HG03060 (cell line): ENCODE results near the gene DIS3L2.
"Not testable (repeated sequence)": the region's sequence is repeated elsewhere in the genome, so short reads cannot be mapped to it uniquely, and the experiment has no call there.

Source experiments
- ATAC-seq: cut with Tn5 transposase; IDR thresholded peaks from one replicate; pipeline ENCODE4 v1.9.1; 2021; ENCODE audit warnings: low read depth, moderate number of reproducible peaks; ENCODE audit not compliant: unreplicated experiment

The DIS3L2 gene

DNA sequence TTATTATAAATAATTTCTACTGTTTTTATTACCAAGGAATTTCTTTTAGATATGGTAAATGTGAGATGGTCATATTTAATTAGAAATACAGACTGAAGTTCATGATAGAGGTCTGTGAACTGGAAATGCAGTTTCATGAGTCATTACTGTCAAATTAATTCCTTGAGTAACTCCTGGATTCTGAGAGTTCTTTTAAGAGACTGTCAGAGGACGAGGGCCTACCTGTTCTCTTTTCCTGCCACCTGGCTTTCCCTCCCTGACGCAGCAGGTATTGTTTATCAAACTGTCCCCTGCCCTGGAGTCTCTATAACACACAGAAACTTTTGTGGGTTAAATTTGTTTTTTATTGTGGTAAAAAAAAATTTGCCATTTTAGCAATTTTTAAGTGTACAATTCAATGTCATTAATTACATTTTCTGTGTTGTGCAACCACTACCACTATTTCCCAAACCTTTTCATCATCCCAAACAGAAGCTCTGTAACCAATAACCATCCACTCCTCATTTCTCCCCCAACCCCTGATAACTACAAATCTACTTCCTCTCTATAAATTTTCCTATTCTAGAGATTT, 142.6 kb downstream of the DIS3L2 start:
- no peak for ATAC-seq

DNA sequence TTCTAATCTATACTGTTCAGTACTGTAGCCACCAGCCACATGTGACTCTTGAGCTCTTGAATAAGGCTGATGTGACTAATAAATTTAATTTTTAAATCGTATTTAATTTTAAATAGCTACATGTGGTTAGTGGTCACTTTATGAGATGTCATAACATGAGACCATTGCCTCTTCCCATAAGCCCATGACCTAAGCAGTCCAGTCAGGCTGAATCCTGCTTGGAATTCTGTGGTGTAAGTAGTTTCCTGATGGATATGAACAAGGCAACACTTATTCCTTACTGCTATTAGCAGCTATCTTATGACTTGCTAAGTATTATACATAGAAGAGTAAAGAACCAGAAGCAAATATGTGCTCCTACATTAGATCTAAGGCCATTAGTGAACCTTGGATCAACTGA, 150.0 kb downstream of the DIS3L2 start:
- ATAC-seq: no peak

DNA sequence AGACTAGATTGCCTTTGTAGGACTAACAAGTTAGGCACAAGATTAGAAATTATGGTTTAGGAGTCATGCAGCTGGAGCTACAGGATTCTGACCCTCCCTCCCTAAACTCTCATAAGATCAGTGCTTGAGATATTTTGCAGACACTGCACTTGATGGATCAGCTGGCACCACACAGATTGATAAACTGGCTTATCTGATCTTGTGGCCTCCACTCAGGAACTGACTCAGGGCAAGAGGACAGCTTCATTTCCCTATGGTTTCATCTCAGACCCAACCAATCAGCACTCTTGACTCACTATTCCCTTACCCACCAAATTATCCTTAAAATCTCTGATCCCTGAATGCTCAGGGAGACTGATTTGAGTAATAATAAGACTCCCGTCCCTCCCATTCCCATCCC, 152.3 kb downstream of the DIS3L2 start:
- ATAC-seq: no peak

DNA sequence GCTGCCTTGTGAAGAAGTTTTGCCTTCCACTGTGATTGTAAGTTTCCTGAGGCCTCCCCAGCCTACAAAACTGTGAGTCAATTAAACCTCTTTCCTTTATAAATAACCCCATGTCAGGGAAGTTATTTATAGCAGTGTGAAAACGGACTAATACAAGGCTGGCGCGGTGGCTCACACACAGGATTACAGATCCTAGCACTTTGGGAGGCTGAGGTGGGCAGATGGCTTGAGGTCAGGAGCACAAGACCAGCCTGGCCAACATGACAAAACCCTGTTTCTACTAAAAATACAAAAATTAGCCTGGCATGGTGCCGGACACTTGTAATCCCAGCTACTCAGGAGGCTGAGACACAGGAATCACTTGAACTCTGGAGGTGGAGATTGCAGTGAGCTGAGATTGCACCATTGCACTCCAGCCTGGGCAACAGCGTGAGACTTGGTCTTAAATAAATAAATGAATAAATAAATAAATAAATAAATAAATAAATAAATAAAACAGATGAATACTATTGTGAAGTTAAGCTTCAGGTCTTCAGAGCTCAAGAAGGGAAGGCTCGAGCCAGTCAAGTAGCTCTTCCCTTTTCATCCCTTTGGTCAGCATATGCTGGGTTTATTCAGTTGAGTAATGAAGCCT, 154.3 kb downstream of the DIS3L2 start:
- not testable (repeated sequence) for ATAC-seq

DNA sequence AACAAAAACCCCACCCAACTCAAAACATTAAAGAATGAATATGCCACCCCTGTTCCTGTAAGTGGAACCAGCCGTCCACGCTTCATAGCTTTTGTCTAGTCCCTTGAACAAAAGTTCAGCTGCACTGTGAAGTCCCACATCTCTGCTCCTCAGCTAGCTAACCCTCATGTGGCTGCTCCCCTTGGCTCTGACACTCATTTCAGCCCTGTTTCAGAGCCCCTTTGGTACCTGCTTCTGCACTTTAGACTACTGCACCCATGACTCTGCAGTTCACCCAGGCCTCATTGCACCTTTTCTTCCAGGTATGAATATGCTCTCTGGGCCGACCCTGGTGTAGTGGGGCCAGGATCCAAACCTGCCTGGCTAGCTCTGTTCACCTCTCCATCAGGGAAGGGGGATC, 155.3 kb downstream of the DIS3L2 start:
- no peak for ATAC-seq

DNA sequence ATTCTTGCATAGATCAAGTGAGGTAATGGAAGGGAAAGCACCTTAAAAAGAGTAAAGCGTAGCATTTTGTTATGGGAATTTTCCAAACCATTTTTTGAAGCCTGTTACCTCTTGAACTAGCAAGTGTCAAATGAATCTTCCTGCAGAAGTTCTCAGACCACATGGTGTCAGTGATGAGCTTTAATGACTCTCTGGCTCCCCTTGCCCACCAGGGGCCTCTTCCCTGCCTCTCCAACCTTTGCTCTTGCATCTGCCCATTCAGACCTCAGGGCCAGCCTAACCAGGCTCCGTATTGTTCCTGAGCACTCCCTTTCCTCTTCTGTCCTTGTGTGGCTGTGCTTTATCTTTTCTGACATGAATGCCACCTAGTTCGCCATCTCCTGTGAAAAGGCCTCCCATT, 155.9 kb downstream of the DIS3L2 start:
- ATAC-seq: no peak

DNA sequence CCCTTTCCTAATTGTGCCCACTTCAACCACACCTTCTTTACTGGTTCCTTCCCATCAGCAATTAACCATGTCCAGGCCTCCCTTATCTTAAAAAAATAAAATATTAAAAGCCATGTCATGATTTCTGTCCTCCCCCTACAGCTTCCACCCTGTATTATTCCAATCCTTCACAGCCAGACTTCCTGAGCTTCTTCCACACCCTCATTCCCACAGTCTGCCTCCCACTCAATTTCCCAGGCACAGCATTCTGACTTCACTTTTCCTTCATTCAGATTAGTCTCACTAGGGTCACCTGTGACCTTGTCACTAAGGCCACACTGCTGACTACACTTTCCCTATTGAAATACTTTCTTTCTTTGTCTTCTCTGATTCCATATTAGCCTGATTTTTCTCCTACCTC, 159.4 kb downstream of the DIS3L2 start:
- no peak for ATAC-seq

DNA sequence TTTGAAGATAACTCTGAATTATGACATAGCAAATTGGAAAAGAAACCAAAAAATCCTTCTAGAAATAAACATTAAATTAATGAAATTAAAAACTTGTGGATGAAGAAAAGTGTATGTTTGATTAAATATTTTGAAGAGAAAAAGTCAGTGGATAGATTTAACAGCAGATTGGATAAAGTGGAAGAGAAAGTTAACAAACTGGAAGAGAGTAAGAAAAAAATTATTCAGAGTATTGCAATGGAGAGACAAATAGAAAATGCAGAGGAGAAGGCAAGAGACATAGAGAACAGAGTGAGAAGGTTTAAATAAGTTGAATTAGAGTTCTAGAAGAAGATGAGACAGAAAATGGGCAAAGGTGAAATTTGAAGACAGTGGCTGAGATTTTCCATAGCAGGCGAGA, 162.8 kb downstream of the DIS3L2 start:
- ATAC-seq: no peak

DNA sequence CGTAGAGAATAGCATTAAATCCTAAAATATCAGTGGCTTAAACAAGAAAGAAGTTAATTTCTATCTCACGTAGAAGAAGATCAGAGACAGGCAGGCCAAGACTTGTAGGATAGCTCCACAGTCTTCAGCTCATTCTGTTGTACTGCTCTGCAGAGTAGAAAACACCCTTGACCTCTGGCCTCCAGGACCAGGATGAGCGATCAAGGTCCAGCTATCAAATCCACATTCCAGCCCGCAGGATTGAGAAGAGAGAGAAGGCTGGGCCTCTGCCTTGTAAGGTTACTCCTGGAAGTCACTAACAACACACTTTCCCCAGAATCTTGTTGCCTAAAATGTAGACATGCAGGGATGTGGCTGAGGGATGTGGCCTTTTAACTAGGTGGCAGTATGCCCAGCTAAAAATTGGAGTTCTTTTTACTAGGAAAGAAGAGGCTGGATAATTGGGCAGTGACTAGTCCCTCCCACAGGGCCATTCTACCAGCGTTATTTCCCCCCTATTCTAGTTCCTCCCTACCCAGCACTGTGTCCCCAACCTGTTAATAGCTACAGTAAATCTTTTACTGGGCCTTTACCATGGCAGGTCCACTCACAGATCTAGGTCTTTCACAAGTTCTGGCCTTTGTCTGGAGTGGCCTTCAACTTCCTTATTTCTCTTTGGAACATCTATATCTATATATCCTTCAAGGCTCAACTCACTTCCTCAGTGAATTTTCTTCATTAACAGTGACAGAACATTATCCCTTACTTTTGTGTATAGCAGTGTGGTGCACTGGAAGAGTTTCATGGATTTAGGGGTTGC, 165.0 kb downstream of the DIS3L2 start:
- no peak for ATAC-seq

DNA sequence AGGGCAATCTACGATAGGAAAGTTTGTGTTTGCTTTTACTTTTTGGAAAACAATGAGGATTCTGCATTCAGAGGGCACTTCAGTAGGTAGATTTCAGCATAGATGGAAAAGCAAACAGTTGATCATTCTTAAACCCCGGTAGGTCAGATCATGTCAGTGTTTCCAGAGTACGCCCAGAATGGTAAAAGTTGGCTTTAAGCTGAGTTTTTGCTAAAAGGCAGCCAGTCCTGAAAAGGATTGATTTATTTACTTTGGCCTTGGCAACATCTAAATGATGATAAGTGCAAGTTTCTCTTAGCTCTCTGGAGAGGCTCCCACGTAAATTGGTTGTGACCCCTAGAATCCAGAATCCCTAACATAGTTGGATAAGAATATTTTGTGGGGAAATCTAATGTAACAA, 168.0 kb downstream of the DIS3L2 start:
- ATAC-seq: no peak

DNA sequence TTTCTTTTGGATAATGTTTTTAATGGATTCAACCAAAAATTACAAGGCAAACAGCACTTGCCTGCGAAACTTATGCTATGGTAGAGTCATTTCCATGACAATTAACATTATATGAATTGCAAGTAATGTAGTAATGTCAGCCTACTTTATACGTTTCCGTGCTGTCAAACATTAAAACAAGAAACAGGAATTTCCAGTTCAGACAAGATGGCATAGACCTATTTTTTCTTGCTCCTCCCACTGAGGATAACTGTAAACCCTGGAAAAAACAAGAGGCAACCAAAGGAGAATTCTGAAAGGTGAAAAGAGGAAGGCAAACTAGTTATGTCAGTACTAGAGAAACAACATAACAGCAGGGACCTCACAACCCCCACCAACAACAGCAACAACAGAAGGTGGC, 170.7 kb downstream of the DIS3L2 start:
- no peak for ATAC-seq

DNA sequence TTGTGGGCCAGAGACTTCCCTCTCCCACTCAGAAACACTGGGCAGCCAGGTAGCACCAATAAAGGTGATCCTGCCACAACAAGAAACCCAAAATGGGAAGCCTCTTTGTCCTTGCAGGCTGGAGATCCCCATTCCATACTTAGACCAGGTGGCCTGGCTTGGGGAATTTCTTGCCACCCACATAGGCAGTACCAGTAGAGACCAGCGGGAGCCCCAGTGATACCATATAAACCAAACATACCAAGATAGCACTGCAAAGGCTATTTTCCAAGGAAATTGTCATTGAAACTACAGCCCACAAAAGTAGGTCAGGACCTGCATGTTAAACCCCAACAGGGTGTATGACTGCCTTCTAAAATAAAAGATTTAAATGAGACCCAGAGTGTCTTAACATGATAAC, 171.6 kb downstream of the DIS3L2 start:
- ATAC-seq: no peak

DNA sequence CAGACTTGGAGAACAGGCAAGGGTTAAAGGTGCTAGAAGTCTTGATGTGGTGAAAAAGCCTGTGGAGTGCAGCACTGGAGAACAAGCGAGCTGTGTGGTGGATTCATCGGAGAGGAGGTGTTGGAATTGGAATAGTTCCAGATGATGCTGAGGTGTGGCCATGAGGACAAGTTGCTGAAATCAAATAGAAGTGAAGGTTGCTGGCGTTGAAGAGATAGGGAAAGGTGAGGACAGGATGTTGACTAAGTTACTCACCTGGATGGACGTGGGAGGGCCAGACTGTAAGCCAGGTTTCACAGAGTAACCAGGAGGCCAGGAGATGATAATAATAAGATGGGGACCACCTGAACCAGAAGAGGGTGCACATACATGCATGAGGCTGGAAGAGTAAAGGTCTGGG, 173.4 kb downstream of the DIS3L2 start:
- ATAC-seq: no peak

DNA sequence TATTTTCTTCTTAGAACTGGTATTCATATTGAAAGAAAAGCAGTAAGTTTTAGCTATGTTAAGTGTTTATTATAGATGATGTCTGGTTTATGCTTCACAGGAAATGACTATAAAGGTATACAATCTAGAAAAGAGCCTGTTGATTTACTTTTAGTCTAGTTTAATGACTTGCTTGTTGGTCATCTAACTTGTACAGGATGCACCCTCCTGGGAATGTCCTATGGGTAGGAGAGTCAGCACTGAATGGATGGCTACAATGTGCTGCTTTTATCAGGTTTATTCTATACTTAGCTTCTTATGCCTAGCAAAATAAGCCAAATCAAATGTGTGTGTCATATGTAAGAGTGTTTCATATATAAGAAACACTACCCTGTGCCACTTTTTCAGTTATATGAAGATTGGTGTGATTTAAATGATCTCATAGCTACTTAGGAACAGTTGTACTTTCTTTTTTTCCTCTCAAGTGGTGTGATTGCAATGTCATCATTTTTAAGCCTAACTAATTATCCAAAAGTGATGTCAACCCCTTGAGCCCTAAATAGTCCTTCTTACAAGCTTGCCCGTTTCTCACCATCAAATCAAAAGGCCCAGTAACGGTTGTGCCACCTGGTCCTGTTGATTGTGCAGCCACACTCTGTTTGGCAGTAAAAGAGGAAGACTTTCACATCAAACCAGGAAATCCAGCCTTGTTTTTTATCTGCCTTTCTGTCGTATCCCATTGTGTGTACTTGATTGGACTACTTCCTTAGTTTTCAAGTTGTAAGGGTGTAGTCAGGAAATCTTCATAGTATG, 176.0 kb downstream of the DIS3L2 start:
- no peak for ATAC-seq

DNA sequence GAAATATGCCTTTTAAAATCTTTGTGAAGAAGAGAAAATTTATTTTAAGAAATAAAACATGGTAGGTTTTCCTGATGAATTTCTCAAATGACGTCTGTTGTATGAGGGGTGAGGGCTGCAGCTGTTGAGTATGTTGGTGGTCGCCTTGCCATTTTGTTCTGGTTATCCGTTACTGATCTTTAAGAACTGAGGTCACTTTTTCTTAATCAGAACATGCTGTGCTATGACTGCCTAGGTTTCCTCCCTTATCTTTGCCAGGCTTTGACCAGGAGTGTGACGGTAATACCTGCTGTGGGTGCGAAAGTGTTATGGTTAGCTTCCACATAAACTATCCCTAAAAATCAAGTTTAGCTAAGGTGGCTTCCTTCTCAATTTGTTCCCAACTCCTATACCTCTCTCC, 176.9 kb downstream of the DIS3L2 start:
- no peak for ATAC-seq

DNA sequence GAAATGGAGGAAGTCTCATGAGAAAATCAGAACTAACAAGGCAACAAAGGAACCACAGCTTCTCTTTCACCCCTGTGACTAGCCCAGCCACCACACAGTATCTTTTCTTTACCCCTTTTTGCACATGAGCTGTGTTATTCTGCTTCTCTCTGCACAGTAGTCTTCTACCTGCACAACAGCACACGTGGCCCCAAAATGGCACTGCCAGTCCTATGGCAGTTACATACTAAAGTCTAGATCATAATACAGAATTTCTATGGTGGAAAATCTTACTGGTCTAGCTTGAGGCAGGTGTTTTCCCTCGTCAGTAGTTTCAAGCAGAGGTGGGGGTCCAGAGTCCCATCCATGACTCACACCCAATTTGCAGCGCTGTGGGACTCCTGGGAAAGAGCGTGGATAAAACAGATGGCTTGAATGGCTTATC, 177.7 kb downstream of the DIS3L2 start:
- ATAC-seq: no peak

DNA sequence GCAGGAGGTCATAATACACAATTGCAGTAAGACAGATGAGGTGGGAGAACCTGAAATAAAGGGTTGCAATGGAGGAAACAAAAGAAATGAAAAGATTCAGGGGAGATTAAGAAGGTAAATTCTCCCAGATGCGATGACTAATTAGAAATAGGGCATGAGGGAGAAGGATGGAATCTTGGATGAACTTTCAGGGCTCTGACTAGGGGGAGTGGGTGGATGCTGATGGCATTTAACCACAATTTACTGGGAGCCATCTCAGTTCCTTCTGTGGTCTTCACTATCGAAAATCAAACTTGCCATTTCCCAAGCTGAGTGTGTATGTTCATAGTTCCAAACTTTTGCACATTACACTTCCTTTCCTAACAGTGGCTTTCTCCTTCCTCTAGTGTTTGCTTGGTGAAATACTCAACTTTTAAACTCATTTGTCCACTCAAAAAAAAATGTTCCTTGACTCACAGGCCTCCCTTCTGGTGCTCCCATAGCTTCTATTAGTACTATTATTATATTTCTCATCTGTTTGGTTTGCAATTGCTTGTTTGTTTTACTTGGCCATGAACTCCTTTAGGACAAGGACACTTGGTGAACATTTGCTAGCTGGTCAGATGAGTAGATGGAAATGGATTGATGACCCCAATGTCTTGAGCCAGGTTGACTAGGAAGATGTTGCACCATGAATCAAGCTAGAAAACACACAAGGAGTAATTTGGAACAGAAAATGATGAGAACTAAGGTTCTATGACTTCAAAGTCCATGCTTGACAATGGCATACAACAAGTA, 178.5 kb downstream of the DIS3L2 start:
- ATAC-seq: no peak

DNA sequence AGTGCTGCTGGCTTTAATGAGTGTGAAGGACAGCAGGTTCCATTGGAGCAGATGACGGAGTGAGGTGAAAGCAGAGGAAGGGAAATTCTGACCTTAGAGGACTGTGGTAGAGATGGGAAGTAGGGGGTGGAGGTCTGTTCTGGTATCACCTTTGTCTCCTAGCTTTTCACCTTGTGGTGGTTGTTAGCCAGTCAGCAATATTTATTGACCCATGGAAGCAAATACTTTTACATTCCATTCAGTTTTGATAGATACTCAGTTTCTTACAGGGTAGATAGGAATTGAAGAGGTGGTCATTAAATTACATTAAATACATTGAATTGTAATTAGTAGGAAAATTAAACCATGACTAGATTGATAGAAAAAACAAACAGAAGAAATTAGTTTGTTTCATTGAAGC, 180.1 kb downstream of the DIS3L2 start:
- no peak for ATAC-seq

DNA sequence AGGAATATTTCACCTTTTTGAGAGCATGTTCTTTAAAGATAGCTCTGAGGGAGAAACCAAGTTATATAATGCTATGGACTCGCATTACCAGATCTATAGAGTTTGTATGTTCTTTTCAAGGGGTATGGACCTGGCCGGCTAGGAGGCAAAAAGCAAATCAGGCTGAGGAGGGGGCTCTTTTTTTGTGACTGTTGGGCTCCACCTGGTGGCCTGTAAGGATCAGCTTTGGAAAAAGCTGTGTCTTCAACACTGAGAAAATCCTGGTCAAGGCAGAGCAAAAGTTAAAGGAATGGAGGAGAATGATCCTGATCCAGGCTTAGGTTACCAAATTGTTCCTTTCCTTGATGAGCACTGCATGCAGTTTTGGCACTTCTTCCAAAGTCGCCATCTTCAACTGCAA, 180.5 kb downstream of the DIS3L2 start:
- ATAC-seq: no peak

DNA sequence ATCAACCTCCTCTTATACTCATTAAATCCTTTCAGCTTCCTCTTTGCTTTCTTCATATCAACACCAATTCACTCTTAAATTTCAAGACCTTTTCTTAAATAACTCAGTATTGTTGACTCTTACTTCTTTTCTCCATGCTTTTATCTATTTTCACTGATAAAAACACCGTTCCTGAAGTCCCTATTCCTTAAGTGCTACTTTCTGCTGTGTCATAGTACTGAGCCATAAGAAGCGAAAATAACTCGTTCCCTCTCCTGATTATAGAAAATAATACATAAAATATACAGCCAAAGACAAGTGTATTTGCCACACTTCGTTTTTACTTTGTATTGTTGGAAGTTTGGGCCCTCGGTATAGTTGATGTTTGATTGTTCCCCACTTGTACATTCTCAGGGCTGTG, 181.0 kb downstream of the DIS3L2 start:
- ATAC-seq: no peak
